ENCODE results near the gene ST6GALNAC5. TPM values are rescaled to one million over a fixed set of nuclear protein-coding genes. Genes with fewer than 3 reads are reported as not detected.

The ST6GALNAC5 gene
- total and polyA plus RNA-seq, 2 of the 13 experiments (the other 11 are each of a cell fraction or from before 2014, with no cell fraction given) = not detected

- Histone ChIP-seq H3K4me2 (ENCODE audit: low read depth, low read length) (no peak overlapping the region), H4K20me1 (ENCODE audit: insufficient read depth, low read length) (no peaks in the 10 kb centered on the region), H3K4me3 (replicated peaks in 1 of 3; ENCODE audit: insufficient read depth in 1 of 3, low read depth in 2 of 3, low read length in 3 of 3) (no peak overlapping the region), H3K9me3 (ENCODE audit: low read length) (no peaks in the 10 kb centered on the region), H3K4me1 (ENCODE audit: insufficient read depth, low read length) (no peaks in the 10 kb centered on the region), H3K36me3 (replicated peaks in 1 of 2; ENCODE audit: control insufficient read depth in 1 of 2, insufficient read depth in 2 of 2, low read length in 2 of 2) (no peaks in the 10 kb centered on the region), H3K27me3 (ENCODE audit: control insufficient read depth in 1 of 2, insufficient read depth in 2 of 2, low read length in 2 of 2) (no peaks in the 10 kb centered on the region), H2AFZ (ENCODE audit: low read length) (no peak overlapping the region), H3K9ac (ENCODE audit: insufficient read depth, low read depth, low read length) (no peak overlapping the region), H3K27ac (ENCODE audit: extremely low read length, insufficient read depth, low read length) (no peak overlapping the region), H3K79me2 (ENCODE audit: insufficient read depth, low read length) (no peaks in the 10 kb centered on the region)
- intact Hi-C loops (cut with micrococcal nuclease; ENCODE audit: unreplicated experiment) = no loop called here
- POLR2A ChIA-PET = no interaction called here
- no TSS peak for BruUV-seq (replicated peaks)
- ATAC-seq = no peak
- CTCF ChIA-PET (ENCODE audit: low intra/inter-chr PET ratio, low total read pairs) = no interaction called here
- WGBS (ENCODE audit: low lambda C conversion rate) = 48% methylated on average over 5 of the region's 5 CpGs
- no peak for DNase-seq (ENCODE audit: low spot score)
- in situ Hi-C loops (cut with HindIII; ENCODE audit: extremely low pct_ligation_motif_present, low pct_unique_long_range_greater_than_20kb) = no loop called here
- FAIRE-seq = no peak
- TF ChIP-seq POGZ (CRISPR knock-in tag; IDR thresholded peaks at IDR 0.05) = no peak
- TF ChIP-seq GATAD1 (CRISPR knock-in tag; IDR thresholded peaks at IDR 0.05) = no peak
- TF ChIP-seq HNF4A (CRISPR knock-in tag; IDR thresholded peaks at IDR 0.05) = no peak
- no peak for TF ChIP-seq REST (IDR thresholded peaks at IDR 0.05; ENCODE audit: borderline replicate concordance in 1 of 2, low read depth in 1 of 2, low read length in 2 of 2)
- no peak for TF ChIP-seq BRCA1 (CRISPR knock-in tag; IDR thresholded peaks at IDR 0.05)
- TF ChIP-seq ZNF256 (CRISPR knock-in tag; conservative IDR thresholded peaks at IDR 0.05) = no peak
- TF ChIP-seq REXO4 (CRISPR knock-in tag; IDR thresholded peaks at IDR 0.05; ENCODE audit: borderline replicate concordance) = no peak
- no peak for TF ChIP-seq HDAC1 (CRISPR knock-in tag; IDR thresholded peaks at IDR 0.05)
- TF ChIP-seq NR1H2 (CRISPR knock-in tag; IDR thresholded peaks at IDR 0.05; ENCODE audit: borderline replicate concordance, low read depth) = no peak
- TF ChIP-seq FOSL2 (CRISPR knock-in tag; IDR thresholded peaks at IDR 0.05) = no peak
- no peak for TF ChIP-seq UBTF (CRISPR knock-in tag; IDR thresholded peaks at IDR 0.05)
- no peak for TF ChIP-seq SIN3B (IDR thresholded peaks at IDR 0.05; ENCODE audit: low read length)
- TF ChIP-seq HES4 (CRISPR knock-in tag; IDR thresholded peaks at IDR 0.05; ENCODE audit: borderline replicate concordance) = no peak
- TF ChIP-seq ZNF609 (CRISPR knock-in tag; IDR thresholded peaks at IDR 0.05; ENCODE audit: borderline replicate concordance) = no peak
These were observed 163.3 kb downstream of the ST6GALNAC5 start for GRCh38 chr1:77030401-77031105.

Data from HepG2 (cell line).